GM23248 (cell line): ENCODE measurements around the gene PRDM10. TPM values are rescaled to one million over a fixed set of nuclear protein-coding genes. Genes with fewer than 3 reads are reported as not detected.
"Not testable (repeated sequence)": the region's sequence is repeated elsewhere in the genome, so short reads cannot be mapped to it uniquely, and the experiment has no call there.

Experiments used
- DNase-seq: peaks from one replicate; pipeline ENCODE4 v3.0.0-alpha.2; 2015
- H2AFZ ChIP-seq: fragments of 200-600 bp; sonication (generic); 2 replicates; pipeline ENCODE4 v1.6.1; 2016; ENCODE audit warnings: antibody characterized with exemption
- H3F3A ChIP-seq: fragments of 200-600 bp; sonication (generic); 2 replicates; pipeline ENCODE4 v1.6.1; 2016; ENCODE audit warnings: mild to moderate bottlenecking, antibody characterized with exemption, mixed run types; ENCODE audit not compliant: insufficient read depth
- H3K27ac ChIP-seq: fragments of 200-600 bp; sonication (generic); 2 replicates; pipeline ENCODE4 v1.5.1; 2016; ENCODE audit warnings: mild to moderate bottlenecking
- H3K27me3 ChIP-seq: fragments of 200-600 bp; sonication (generic); replicated peaks from 2 replicates; pipeline ENCODE4 v1.6.1; 2016; ENCODE audit warnings: mild to moderate bottlenecking; ENCODE audit not compliant: insufficient read depth
- H3K36me3 ChIP-seq: fragments of 200-600 bp; sonication (generic); 2 replicates; pipeline ENCODE4 v1.6.1; 2016; ENCODE audit warnings: low read depth, mild to moderate bottlenecking
- H3K4me1 ChIP-seq: fragments of 200-600 bp; sonication (generic); 2 replicates; pipeline ENCODE4 v1.6.1; 2016; ENCODE audit warnings: mild to moderate bottlenecking; ENCODE audit not compliant: insufficient read depth
- H3K4me2 ChIP-seq: fragments of 200-600 bp; sonication (generic); one replicate; pipeline ENCODE4 v1.6.1; 2016; ENCODE audit warnings: mild to moderate bottlenecking; ENCODE audit not compliant: unreplicated experiment
- H3K4me3 ChIP-seq: fragments of 200-600 bp; sonication (generic); 2 replicates; pipeline ENCODE4 v1.5.1; 2016; ENCODE audit warnings: mild to moderate bottlenecking
- H3K79me2 ChIP-seq: fragments of 200-600 bp; sonication (generic); 2 replicates; pipeline ENCODE4 v1.6.1; 2016; ENCODE audit warnings: mild to moderate bottlenecking; ENCODE audit not compliant: insufficient read depth
- H3K9ac ChIP-seq: fragments of 200-600 bp; sonication (generic); 2 replicates; pipeline ENCODE4 v1.6.1; 2016; ENCODE audit warnings: mild to moderate bottlenecking
- H3K9me2 ChIP-seq: fragments of 200-600 bp; sonication (generic); 2 replicates; pipeline ENCODE4 v1.6.1; 2016; ENCODE audit warnings: mixed run types, mild to moderate bottlenecking, moderate library complexity; ENCODE audit not compliant: insufficient read depth
- H3K9me3 ChIP-seq: fragments of 200-600 bp; sonication (generic); one replicate; pipeline ENCODE4 v1.6.1; 2017; ENCODE audit warnings: low read depth
- H4K20me1 ChIP-seq: fragments of 200-600 bp; sonication (generic); 2 replicates; pipeline ENCODE4 v1.6.0; 2016; ENCODE audit not compliant: insufficient read depth
- EZH2 ChIP-seq: fragments of 200-600 bp; sonication (generic); IDR thresholded peaks from 2 replicates; pipeline ENCODE4 v1.6.1; 2018; ENCODE audit warnings: antibody characterized with exemption, mild to moderate bottlenecking; ENCODE audit not compliant: insufficient read depth, poor library complexity, severe bottlenecking
- EZH2phosphoT487 ChIP-seq: fragments of 200-600 bp; sonication (generic); IDR thresholded peaks from 2 replicates; pipeline ENCODE4 v1.6.1; 2018; ENCODE audit warnings: antibody characterized with exemption, moderate library complexity, mild to moderate bottlenecking, low read depth; ENCODE audit not compliant: insufficient read depth
- WGBS, 2 experiments: methylation state at CpG; one replicate each; pipeline ENCODE4 v1.1.6; 2015 to 2017; ENCODE audit warnings: low lambda C conversion rate in 2 of 2, low coverage in 1 of 2; ENCODE audit errors: missing lambda C conversion rate in 2 of 2; 5-methylcytosine and 5-hydroxymethylcytosine counted together
- in situ Hi-C: fragments of 300-500 bp; cut with MboI; formaldehyde crosslinking; loops from 2 replicates; pipeline ENCODE4 v1.15.0; 2020
- polyA plus RNA-seq: library from polyadenylated mRNA; unstranded; fragments of >200 nt; fragmentation: Nextera tagmentation; extraction: Ambion mirVana; gene quantifications from 2 replicates; pipeline ENCODE4 v1.2.1, GENCODE V29; 2016
- total RNA-seq: library from RNA; depleted of rRNA; stranded (reverse); fragments of >200 nt; shearing (Covaris generic); gene quantifications from 2 replicates; pipeline ENCODE4 v1.2.3, GENCODE V29; 2014

Gene PRDM10
- total and polyA plus RNA-seq, 2 experiments from 2014 or later, result 2.9 to 4.6 TPM

- in situ Hi-C loops, result no loop called here
Observed at GRCh38 chr11:129960216-129961214, 42.1 kb downstream of the PRDM10 start.

GRCh38 chr11:129959687-129960086 is 42.9 kb downstream of the PRDM10 start:
- H3K9me2 ChIP-seq, result no peaks in the 10 kb centered on the region
- in situ Hi-C loops, result no loop called here
- WGBS, 2 experiments, result 82 to 93% methylated on average over 3 of the region's 3 CpGs
- peaks cover 5% of the 10 kb centered on the region for H3F3A ChIP-seq
- H2AFZ ChIP-seq, result no peak overlapping the region
- H3K9me3 ChIP-seq, result no peaks in the 10 kb centered on the region
- TF ChIP-seq EZH2, result no peak
- no peak for TF ChIP-seq EZH2phosphoT487
- no peaks in the 10 kb centered on the region for H3K36me3 ChIP-seq
- no peak for DNase-seq
- peak overlapping the region; percentile 73 for H3K4me2 ChIP-seq
- H3K4me1 ChIP-seq, result peaks cover 14% of the 10 kb centered on the region
- no peaks in the 10 kb centered on the region for H3K27me3 ChIP-seq
- no peaks in the 10 kb centered on the region; the same call in 1 of the 2 replicates for H3K79me2 ChIP-seq
- H3K4me3 ChIP-seq, result no peak overlapping the region
- H3K27ac ChIP-seq, result peak overlapping the region; percentile 28; the same call in 1 of the 2 replicates
- H3K9ac ChIP-seq, result no peak overlapping the region
- no peaks in the 10 kb centered on the region; the same call in 1 of the 2 replicates for H4K20me1 ChIP-seq

More at GRCh38 chr11:129960216-129961214, 42.1 kb downstream of the PRDM10 start:
- WGBS, 2 experiments, result 70 to 73% methylated on average over 18 of the region's 18 CpGs
- Histone ChIP-seq H3K36me3 (no peaks in the 10 kb centered on the region), H3K27ac (peak overlapping the region; percentile 28; the same call in 1 of the 2 replicates), H3K9ac (no peak overlapping the region), H4K20me1 (no peaks in the 10 kb centered on the region; the same call in 1 of the 2 replicates), H3K9me3 (no peaks in the 10 kb centered on the region), H3F3A (peaks cover 5% of the 10 kb centered on the region), H3K4me3 (no peak overlapping the region), H3K27me3 (no peaks in the 10 kb centered on the region), H3K9me2 (no peaks in the 10 kb centered on the region), H2AFZ (no peak overlapping the region), H3K4me1 (peaks cover 14% of the 10 kb centered on the region), H3K4me2 (peak overlapping the region; percentile 73), H3K79me2 (no peaks in the 10 kb centered on the region; the same call in 1 of the 2 replicates)
- DNase-seq, result peak; percentile 92
- TF ChIP-seq EZH2phosphoT487 (no peak), EZH2 (no peak)

GRCh38 chr11:129955282-129955681 is 47.4 kb downstream of the PRDM10 start:
- no peak for TF ChIP-seq EZH2
- no peak for TF ChIP-seq EZH2phosphoT487
- Histone ChIP-seq H3K9me3 (no peaks in the 10 kb centered on the region), H3K27me3 (no peaks in the 10 kb centered on the region), H3K27ac (no peak overlapping the region), H3K36me3 (no peaks in the 10 kb centered on the region), H4K20me1 (no peaks in the 10 kb centered on the region), H3F3A (peaks cover under 1% of the 10 kb centered on the region; the same call in 1 of the 2 replicates), H3K4me1 (peaks cover 7% of the 10 kb centered on the region), H3K9me2 (no peaks in the 10 kb centered on the region), H3K4me3 (no peak overlapping the region), H2AFZ (no peak overlapping the region), H3K4me2 (no peak overlapping the region), H3K9ac (no peak overlapping the region), H3K79me2 (no peaks in the 10 kb centered on the region)
- in situ Hi-C loops, result no loop called here
- WGBS, 2 experiments, result 86 to 88% methylated on average over 4 of the region's 4 CpGs
- DNase-seq, result no peak

GRCh38 chr11:129954703-129955102 is 47.9 kb downstream of the PRDM10 start:
- H2AFZ ChIP-seq, H3K27me3 ChIP-seq, H3K79me2 ChIP-seq, H3K9me2 ChIP-seq, H4K20me1 ChIP-seq, H3K4me1 ChIP-seq, H3K27ac ChIP-seq, H3K4me2 ChIP-seq, H3K9ac ChIP-seq, DNase-seq, H3F3A ChIP-seq, H3K4me3 ChIP-seq, H3K36me3 ChIP-seq, in situ Hi-C loops, H3K9me3 ChIP-seq: not testable (repeated sequence)
- 71 to 87% methylated on average over 1 of the region's 1 CpG for WGBS, 2 experiments
